ACC112 (cell line): Measurements from ENCODE around the gene SELENOH.
"Not testable (repeated sequence)": the region's sequence is repeated elsewhere in the genome, so short reads cannot be mapped to it uniquely, and the experiment has no call there.

Experiments used
- H2AFZ ChIP-seq: fragments of 200-600 bp; sonication (generic); one replicate; pipeline ENCODE4 v1.6.0; 2017; ENCODE audit warnings: antibody characterized with exemption, low read length; ENCODE audit not compliant: unreplicated experiment
- H3K27ac ChIP-seq: fragments of 200-600 bp; sonication (generic); 2 replicates; pipeline ENCODE4 v1.5.1; 2014; ENCODE audit warnings: low read depth, mild to moderate bottlenecking, antibody characterized with exemption, low read length, moderate library complexity
- H3K27me3 ChIP-seq: fragments of 200-600 bp; sonication (generic); 2 replicates; pipeline ENCODE4 v1.6.1; 2014; ENCODE audit warnings: mild to moderate bottlenecking, antibody characterized with exemption, low read length, moderate library complexity, mixed read lengths; ENCODE audit not compliant: insufficient read depth
- H3K36me3 ChIP-seq: fragments of 200-600 bp; sonication (generic); 2 replicates; pipeline ENCODE4 v1.6.1; 2016; ENCODE audit warnings: mild to moderate bottlenecking, antibody characterized with exemption, low read length, moderate library complexity, mixed read lengths; ENCODE audit not compliant: insufficient read depth
- H3K4me1 ChIP-seq: fragments of 200-600 bp; sonication (generic); one replicate; pipeline ENCODE4 v1.6.1; 2016; ENCODE audit warnings: low read length, mixed read lengths; ENCODE audit not compliant: insufficient read depth, unreplicated experiment, control insufficient read depth
- H3K4me3 ChIP-seq: fragments of 200-600 bp; sonication (generic); 2 replicates; pipeline ENCODE4 v1.5.1; 2014; ENCODE audit warnings: mild to moderate bottlenecking, low read depth, low read length
- H3K79me2 ChIP-seq: fragments of 200-600 bp; sonication (generic); one replicate; pipeline ENCODE4 v1.6.0; 2016; ENCODE audit warnings: low read length; ENCODE audit not compliant: control insufficient read depth, unreplicated experiment, insufficient read depth

SELENOH gene

DNA sequence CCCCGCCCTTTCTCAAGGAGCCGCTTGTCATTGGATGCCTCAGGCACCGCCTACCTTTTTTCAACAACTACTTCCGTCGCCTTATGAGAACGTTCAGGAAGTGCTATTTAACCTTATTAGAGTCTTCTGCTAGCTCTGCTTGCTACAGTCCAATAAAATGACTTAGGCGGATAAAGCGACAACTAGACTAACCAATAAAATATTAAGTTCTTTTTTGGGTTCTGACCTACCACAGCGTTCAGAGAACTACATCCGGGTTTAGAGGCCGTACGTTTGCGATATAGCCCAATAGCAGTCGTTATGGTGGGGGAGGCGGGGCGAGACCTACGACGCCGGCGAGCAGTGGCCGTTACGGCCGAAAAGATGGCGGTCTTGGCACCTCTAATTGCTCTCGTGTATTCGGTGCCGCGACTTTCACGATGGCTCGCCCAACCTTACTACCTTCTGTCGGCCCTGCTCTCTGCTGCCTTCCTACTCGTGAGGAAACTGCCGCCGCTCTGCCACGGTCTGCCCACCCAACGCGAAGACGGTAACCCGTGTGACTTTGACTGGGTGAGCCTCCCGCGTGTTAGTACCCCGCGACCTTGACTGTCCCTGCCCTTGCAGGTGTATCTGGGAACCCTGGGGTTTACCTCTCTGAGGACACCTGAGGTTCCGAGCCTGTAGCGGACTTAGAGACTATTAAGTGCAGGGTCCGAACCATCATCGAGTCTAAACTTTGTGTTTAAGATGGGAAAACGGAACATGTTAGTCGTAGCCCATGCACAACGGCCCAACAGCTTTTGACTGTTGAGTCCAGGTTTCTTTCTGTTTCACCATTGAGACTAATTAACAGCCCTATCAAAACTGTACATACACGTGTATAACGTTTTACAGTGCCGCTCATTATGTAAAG lies 28.8 kb upstream of the SELENOH start, which contains the start of gene TMX2:
Gene TMX2 (plus strand): TSS at position 338 of the 895 bp plus-strand sequence. CDS start 26 bp downstream, at position 364.
- no peaks in the 10 kb centered on the region for H3K36me3 ChIP-seq
- peak within 1 kb of the TSS; percentile 100 for H3K4me3 ChIP-seq
- peak within 1 kb of the TSS; percentile 80 for H3K27ac ChIP-seq
- peaks cover 41% of the 10 kb centered on the region for H3K79me2 ChIP-seq
- peak within 1 kb of the TSS; percentile 87 for H2AFZ ChIP-seq
- no peaks in the 10 kb centered on the region for H3K27me3 ChIP-seq
- H3K4me1 ChIP-seq, result peaks cover 13% of the 10 kb centered on the region

- no peak overlapping the region for H3K27ac ChIP-seq
- peak overlapping the region; percentile 100 for H3K4me3 ChIP-seq
- H3K36me3 ChIP-seq, result no peaks in the 10 kb centered on the region
- H2AFZ ChIP-seq, result no peak overlapping the region
- peaks cover 13% of the 10 kb centered on the region for H3K4me1 ChIP-seq
- peaks cover 53% of the 10 kb centered on the region for H3K79me2 ChIP-seq
- H3K27me3 ChIP-seq, result no peaks in the 10 kb centered on the region
These were observed 27.5 kb upstream of the SELENOH start for GRCh38 chr11:57713835-57714234.

DNA sequence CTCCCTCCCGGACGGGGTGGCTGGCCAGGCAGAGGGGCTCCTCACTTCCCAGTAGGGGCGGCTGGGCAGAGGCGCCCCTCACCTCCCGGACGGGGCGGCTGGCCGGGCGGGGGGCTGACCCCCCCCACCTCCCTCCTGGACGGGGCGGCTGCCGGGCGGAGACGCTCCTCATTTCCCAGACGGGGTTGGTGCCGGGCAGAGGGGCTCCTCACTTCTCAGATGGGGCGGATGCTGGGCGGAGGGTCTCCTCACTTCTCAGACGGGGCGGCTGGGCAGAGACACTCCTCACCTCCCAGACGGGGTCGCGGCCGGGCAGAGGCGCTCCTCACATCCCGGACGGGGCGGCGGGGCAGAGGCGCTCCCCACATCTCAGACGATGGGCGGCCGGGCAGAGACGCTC lies 24.6 kb upstream of the SELENOH start:
- not testable (repeated sequence) for H2AFZ ChIP-seq, H3K4me3 ChIP-seq, H3K36me3 ChIP-seq, H3K27me3 ChIP-seq, H3K27ac ChIP-seq, H3K4me1 ChIP-seq
- H3K79me2 ChIP-seq, result peaks cover 60% of the 10 kb centered on the region

DNA sequence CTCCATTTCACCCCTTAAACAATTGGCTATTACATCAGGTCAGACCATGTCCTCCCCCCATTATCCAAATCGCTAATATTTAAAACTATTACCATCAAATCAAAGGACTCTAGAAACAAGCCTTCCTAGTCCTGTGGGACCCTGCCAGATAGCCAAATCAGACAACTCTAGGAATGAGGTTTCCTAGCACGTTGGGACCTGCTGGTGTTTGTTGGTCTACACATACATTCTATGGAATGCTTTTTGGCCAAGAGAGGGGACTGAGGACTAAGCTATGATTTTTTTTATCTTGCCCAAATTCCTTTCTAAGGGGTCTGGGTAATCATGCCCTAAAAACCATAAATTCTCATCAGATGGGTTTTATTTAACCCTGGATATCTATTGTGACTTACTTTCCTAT lies 14.1 kb upstream of the SELENOH start:
- no peak overlapping the region for H2AFZ ChIP-seq
- H3K27me3 ChIP-seq, result no peaks in the 10 kb centered on the region
- H3K79me2 ChIP-seq, result peaks cover 49% of the 10 kb centered on the region
- H3K27ac ChIP-seq, result no peak overlapping the region
- H3K36me3 ChIP-seq, result no peaks in the 10 kb centered on the region
- H3K4me1 ChIP-seq, result no peaks in the 10 kb centered on the region
- no peak overlapping the region for H3K4me3 ChIP-seq

- no peaks in the 10 kb centered on the region for H3K4me1 ChIP-seq
- no peak overlapping the region for H3K27ac ChIP-seq
- no peak overlapping the region for H3K4me3 ChIP-seq
These were observed 12.5 kb upstream of the SELENOH start for GRCh38 chr11:57728829-57729228.

DNA sequence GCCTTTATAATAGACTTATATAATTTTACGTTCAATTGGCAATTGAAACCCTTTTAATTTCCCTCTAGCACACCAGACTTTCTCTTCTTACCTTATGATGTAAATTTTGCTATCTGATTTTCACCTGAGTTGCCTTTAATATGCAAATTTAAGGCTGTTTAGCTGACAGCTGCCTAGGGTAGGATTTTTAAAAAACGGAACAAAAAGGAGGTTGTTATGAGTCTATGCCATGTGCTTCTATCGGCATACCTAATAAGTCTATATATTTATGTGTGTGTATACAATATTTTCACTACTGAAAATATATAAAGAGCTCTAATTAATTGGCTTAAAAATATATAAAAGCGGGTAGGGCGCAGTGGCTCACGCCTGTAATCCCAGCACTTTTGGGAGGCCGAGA lies 11.8 kb upstream of the SELENOH start:
- Histone ChIP-seq H3K27me3 (no peaks in the 10 kb centered on the region), H3K4me3 (no peak overlapping the region), H3K36me3 (no peaks in the 10 kb centered on the region), H2AFZ (no peak overlapping the region), H3K4me1 (no peaks in the 10 kb centered on the region), H3K27ac (no peak overlapping the region), H3K79me2 (peaks cover 49% of the 10 kb centered on the region)

More at GRCh38 chr11:57728829-57729228, 12.5 kb upstream of the SELENOH start:
- Histone ChIP-seq H3K36me3 (no peaks in the 10 kb centered on the region), H2AFZ (no peak overlapping the region), H3K27me3 (no peaks in the 10 kb centered on the region), H3K79me2 (peaks cover 53% of the 10 kb centered on the region)

- no peak overlapping the region for H3K27ac ChIP-seq
- peaks cover 41% of the 10 kb centered on the region for H3K79me2 ChIP-seq
- no peaks in the 10 kb centered on the region for H3K36me3 ChIP-seq
- no peak overlapping the region for H2AFZ ChIP-seq
- H3K4me1 ChIP-seq, result no peaks in the 10 kb centered on the region
- H3K4me3 ChIP-seq, result no peak overlapping the region
- no peaks in the 10 kb centered on the region for H3K27me3 ChIP-seq
These were observed 8.6 kb upstream of the SELENOH start for GRCh38 chr11:57732661-57733060.

DNA sequence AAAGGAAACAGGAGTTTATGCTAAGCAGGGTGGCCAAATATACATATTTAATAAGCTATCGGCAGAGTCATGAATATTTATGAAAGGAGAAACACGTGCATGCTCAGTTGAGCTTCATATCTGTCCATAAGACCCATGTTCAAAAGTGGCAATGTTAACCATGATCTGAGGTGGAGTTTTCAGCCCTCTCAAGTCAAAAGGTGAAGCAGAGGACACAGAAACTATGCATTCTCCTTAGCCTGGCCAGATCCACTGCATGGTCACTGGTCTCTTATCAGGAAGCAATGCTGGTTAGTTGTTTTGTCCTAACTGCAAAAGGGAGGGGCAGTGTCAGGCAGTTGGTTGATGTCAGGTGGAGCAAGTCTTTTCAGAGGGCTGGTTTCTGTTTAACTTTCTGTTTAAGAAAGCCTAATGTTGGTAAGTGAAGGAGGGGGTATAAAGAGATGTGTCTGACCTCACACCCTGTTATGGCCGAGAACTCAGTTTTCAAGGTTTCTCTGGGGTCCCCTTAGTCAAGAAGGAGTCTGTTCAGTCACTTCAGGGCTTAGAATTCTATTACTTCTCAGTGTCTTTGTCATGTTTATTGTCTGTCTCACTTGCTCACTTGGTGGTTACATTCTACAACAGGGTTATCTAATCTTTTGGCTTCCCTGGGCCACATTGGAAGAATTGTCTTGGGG lies 5.5 kb upstream of the SELENOH start:
- Histone ChIP-seq H3K36me3 (no peaks in the 10 kb centered on the region), H3K27me3 (no peaks in the 10 kb centered on the region), H3K27ac (no peak overlapping the region), H3K79me2 (peaks cover 26% of the 10 kb centered on the region), H3K4me3 (no peak overlapping the region), H3K4me1 (peaks cover 4% of the 10 kb centered on the region), H2AFZ (no peak overlapping the region)

DNA sequence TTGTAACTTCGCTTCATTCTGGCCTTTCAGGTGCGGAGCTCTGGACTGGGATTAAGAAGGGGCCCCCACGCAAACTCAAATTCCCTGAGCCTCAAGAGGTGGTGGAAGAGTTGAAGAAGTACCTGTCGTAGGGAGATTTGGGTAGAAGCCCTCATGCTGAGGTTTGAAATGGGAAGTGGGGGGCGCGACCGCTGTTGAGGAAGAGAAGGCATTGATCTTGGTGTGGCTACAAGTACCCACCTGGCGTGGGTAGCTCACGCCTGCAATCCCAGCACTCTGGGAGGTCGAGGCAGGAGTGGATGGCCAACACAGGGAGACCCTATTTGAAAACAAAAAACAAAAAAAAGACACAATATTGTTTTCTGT lies 779 bp downstream of the SELENOH start:
- Histone ChIP-seq H3K4me3 (peak overlapping the region; percentile 95), H3K4me1 (peaks cover 13% of the 10 kb centered on the region), H3K79me2 (peaks cover 14% of the 10 kb centered on the region), H2AFZ (no peak overlapping the region), H3K27me3 (no peaks in the 10 kb centered on the region), H3K36me3 (peaks cover 10% of the 10 kb centered on the region; the same call in 1 of the 2 replicates), H3K27ac (peak overlapping the region; percentile 72)

DNA sequence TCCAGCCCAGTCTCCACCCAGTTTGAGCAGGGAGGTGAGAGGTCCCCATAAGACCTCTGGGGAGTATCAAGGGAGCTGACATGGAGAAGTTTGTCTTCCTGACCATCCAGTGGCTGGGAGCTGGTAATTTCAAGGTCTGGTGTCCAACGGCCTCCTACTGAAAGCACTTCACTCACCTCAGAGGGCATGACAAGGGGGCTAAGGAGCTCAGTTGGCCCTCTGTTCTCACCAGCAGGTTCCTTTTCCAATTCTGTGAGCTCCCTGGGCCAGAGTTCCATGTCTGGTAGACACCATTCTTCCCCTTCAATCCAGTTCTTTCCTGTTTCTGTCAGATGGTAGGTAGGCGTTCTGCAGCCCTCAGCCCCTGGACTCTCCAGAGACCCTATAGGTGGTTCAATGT lies 3.1 kb downstream of the SELENOH start:
- H3K36me3 ChIP-seq, result peaks cover 10% of the 10 kb centered on the region; the same call in 1 of the 2 replicates
- H3K27me3 ChIP-seq, result no peaks in the 10 kb centered on the region
- no peak overlapping the region for H3K27ac ChIP-seq
- H2AFZ ChIP-seq, result no peak overlapping the region
- H3K4me1 ChIP-seq, result peaks cover 13% of the 10 kb centered on the region
- peaks cover 14% of the 10 kb centered on the region for H3K79me2 ChIP-seq
- H3K4me3 ChIP-seq, result no peak overlapping the region
